HepG2 (cell line): ENCODE measurements around the gene ASIC2. TPM values are rescaled to one million over a fixed set of nuclear protein-coding genes. Genes with fewer than 3 reads are reported as not detected.

Experiments
- ATAC-seq: fragments of 200-7000 bp; cut with Tn5 transposase; 3 replicates; pipeline ENCODE4 v1.9.1; 2020; ENCODE audit warnings: mild to moderate bottlenecking, moderate library complexity
- BruUV-seq: library from RNA; stranded (reverse); fragments of 400-500 nt; replicated peaks from 2 replicates; lab custom pipeline; 2021; lab: Mats Ljungman, UMichigan
- CTCF ChIA-PET: fragments of 300-600 bp; formaldehyde crosslinking; extraction: SDS; loops from one replicate; lab custom pipeline; 2021; ENCODE audit warnings: low total read pairs, inconsistent platforms, low intra/inter-chr PET ratio; lab: Yijun Ruan, JAX
- POLR2A ChIA-PET: fragments of 350-600 bp; sonication (Branson Sonifier 250); formaldehyde crosslinking; loops from one replicate; lab custom pipeline; 2020; ENCODE audit warnings: antibody characterized with exemption, inconsistent platforms; lab: Yijun Ruan, JAX
- DNase-seq: peaks from one replicate; pipeline ENCODE4 v3.0.0-alpha.2; 2015; ENCODE audit warnings: low spot score
- FAIRE-seq: peaks from 3 replicates; lab custom pipeline; 2011; peaks lifted over from hg19 to GRCh38; lab: Jason Lieb, UNC
- H2AFZ ChIP-seq: one replicate; pipeline ENCODE4 v1.6.1; 2011; ENCODE audit warnings: low read length, inconsistent platforms
- H3K27ac ChIP-seq: fragments of 300-600 bp; 3 replicates; pipeline ENCODE4 v1.8.0; 2011; ENCODE audit warnings: mixed run types, mild to moderate bottlenecking, mixed read lengths, low read length, inconsistent platforms; ENCODE audit not compliant: insufficient read depth; ENCODE audit errors: extremely low read length
- H3K27me3 ChIP-seq, 2 experiments: fragments of 200-600 bp in 1 of 2; 2 replicates in 1 of 2; 3 replicates in 1 of 2; pipeline versions ENCODE4 v1.6.0 to v1.8.0; 2011; ENCODE audit warnings: low read length in 2 of 2, mild to moderate bottlenecking in 2 of 2, moderate library complexity in 2 of 2, inconsistent platforms in 1 of 2; ENCODE audit not compliant: insufficient read depth in 2 of 2, control insufficient read depth in 1 of 2
- H3K36me3 ChIP-seq, 2 experiments: fragments of 200-600 bp in 1 of 2; replicated peaks in 1 of 2; 2 replicates in 1 of 2; 3 replicates in 1 of 2; pipeline versions ENCODE4 v1.5.1 to v1.8.0; 2011; ENCODE audit warnings: low read length in 2 of 2, inconsistent platforms in 1 of 2; ENCODE audit not compliant: insufficient read depth in 2 of 2, control insufficient read depth in 1 of 2
- H3K4me1 ChIP-seq: 2 replicates; pipeline ENCODE4 v1.5.1; 2012; ENCODE audit warnings: low read length, inconsistent platforms; ENCODE audit not compliant: insufficient read depth
- H3K4me2 ChIP-seq: 2 replicates; pipeline ENCODE4 v1.6.0; 2011; ENCODE audit warnings: low read depth, low read length, inconsistent platforms
- H3K4me3 ChIP-seq, 3 experiments: fragments of 200-600 bp in 1 of 3; sonication (generic), shearing (Covaris generic) in 1 of 3; replicated peaks in 1 of 3; 2 replicates each; pipeline ENCODE4 v1.5.1; 2011 to 2016; ENCODE audit warnings: low read length in 3 of 3, inconsistent platforms in 2 of 3, low read depth in 2 of 3, mild to moderate bottlenecking in 2 of 3, control low read depth in 1 of 3, mixed read lengths in 1 of 3; ENCODE audit not compliant: insufficient read depth in 1 of 3
- H3K79me2 ChIP-seq: one replicate; pipeline ENCODE4 v1.6.1; 2011; ENCODE audit warnings: low read length, inconsistent platforms; ENCODE audit not compliant: insufficient read depth
- H3K9ac ChIP-seq: 2 replicates; pipeline ENCODE4 v1.6.0; 2011; ENCODE audit warnings: mild to moderate bottlenecking, low read depth, low read length, inconsistent platforms; ENCODE audit not compliant: insufficient read depth
- H3K9me3 ChIP-seq: 2 replicates; pipeline ENCODE4 v1.5.1; 2012; ENCODE audit warnings: mild to moderate bottlenecking, low read length
- H4K20me1 ChIP-seq: 2 replicates; pipeline ENCODE4 v1.6.0; 2011; ENCODE audit warnings: inconsistent platforms, mild to moderate bottlenecking, low read length, moderate library complexity; ENCODE audit not compliant: insufficient read depth
- DZIP1 ChIP-seq: sonication (generic); formaldehyde crosslinking; IDR thresholded peaks from 2 replicates; pipeline ENCODE4 v1.5.0; 2020; ENCODE audit warnings: mild to moderate bottlenecking, missing genetic modification reagents
- MIER3 ChIP-seq: IDR thresholded peaks from 2 replicates; pipeline ENCODE4 v1.6.1; 2016; ENCODE audit warnings: missing compliant biosample characterization, borderline replicate concordance
- NR1H2 ChIP-seq: sonication (generic); formaldehyde crosslinking; IDR thresholded peaks from 2 replicates; pipeline ENCODE4 v1.8.1; 2022; ENCODE audit warnings: low read depth, missing genetic modification reagents, borderline replicate concordance
- NR2F6 ChIP-seq, 2 experiments: IDR thresholded peaks; 2 replicates each; pipeline ENCODE4 v1.6.1; 2016; ENCODE audit warnings: antibody characterized with exemption in 1 of 2, mild to moderate bottlenecking in 1 of 2
- POGZ ChIP-seq: sonication (generic); formaldehyde crosslinking; IDR thresholded peaks from 2 replicates; pipeline ENCODE4 v1.4.0; 2020; ENCODE audit warnings: mild to moderate bottlenecking, missing genetic modification reagents
- ZNF234 ChIP-seq: sonication (generic); formaldehyde crosslinking; conservative IDR thresholded peaks from 2 replicates; pipeline ENCODE4 v1.5.1; 2020; ENCODE audit warnings: mild to moderate bottlenecking, missing genetic modification reagents
- ZNF652 ChIP-seq: IDR thresholded peaks from 2 replicates; pipeline ENCODE4 v1.6.1; 2016; ENCODE audit warnings: low read depth, borderline replicate concordance
- WGBS: methylation state at CpG from one replicate; pipeline ENCODE4 v1.1.6; 2017; ENCODE audit warnings: low lambda C conversion rate; 5-methylcytosine and 5-hydroxymethylcytosine counted together
- in situ Hi-C: cut with HindIII; loops from 2 replicates; pipeline ENCODE4 v1.10.0; 2017; ENCODE audit warnings: low pct_unique_long_range_greater_than_20kb; ENCODE audit not compliant: extremely low pct_ligation_motif_present
- intact Hi-C: fragments of 100-400 bp; cut with micrococcal nuclease; formaldehyde crosslinking; loops from one replicate; pipeline ENCODE4 v1.10.0; 2022; ENCODE audit not compliant: unreplicated experiment
- polyA plus RNA-seq, 8 experiments: library from polyadenylated mRNA; depleted of rRNA in 3 of 8; stranded (reverse) in 7 of 8; unstranded in 1 of 8; fragments of >200 nt; fragmentation: Illumina TruSeq in 4 of 8; extraction: Trizol in 4 of 8; gene quantifications; 2 replicates each; pipeline versions ENCODE4 v1.2.1 to v1.2.3, GENCODE V29; 2011 to 2016; ENCODE audit warnings: low read depth in 4 of 8, missing spikeins in 1 of 8, mixed read lengths in 1 of 8; ENCODE audit not compliant: insufficient read depth in 1 of 8
- total RNA-seq, 5 experiments: library from RNA; depleted of rRNA; stranded (reverse); fragments of >200 nt; fragmentation: Illumina TruSeq; extraction: Trizol; gene quantifications; 2 replicates each; pipeline ENCODE4 v1.2.3, GENCODE V29; 2016; ENCODE audit warnings: low read depth in 1 of 5
- TF ChIP-seq, protein P1 (sequence below): fragments of 450-650 bp; IDR thresholded peaks from 2 replicates; pipeline ENCODE4 v1.6.1; 2016
- TF ChIP-seq, protein P2 (sequence below): sonication (generic); formaldehyde crosslinking; IDR thresholded peaks from 2 replicates; pipeline ENCODE4 v1.4.0; 2020; ENCODE audit warnings: missing genetic modification reagents

ASIC2 gene
- total and polyA plus RNA-seq, 2 of the 13 experiments (the other 11 are each of a cell fraction or from before 2014, with no cell fraction given) = not detected

DNA sequence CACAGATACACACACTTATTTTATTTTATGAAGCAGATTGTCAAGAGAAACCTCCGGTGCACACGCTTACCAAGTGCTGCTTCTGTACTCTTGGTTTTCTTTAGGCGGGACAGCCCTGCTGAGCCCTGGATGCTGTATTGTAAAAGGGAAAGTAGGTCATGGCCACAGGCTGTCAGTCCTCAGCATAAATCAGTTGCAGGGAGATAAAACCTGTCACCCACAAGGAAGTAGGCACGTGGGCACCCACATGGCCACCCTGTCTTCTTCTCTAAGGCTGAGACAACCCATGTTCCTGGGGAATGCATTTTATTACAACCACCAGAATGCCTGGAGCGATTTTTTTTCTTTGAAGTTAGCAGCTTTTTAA lies 59.3 kb downstream of the ASIC2 start:
- BruUV-seq = no TSS peak
- H3K36me3 ChIP-seq = no peaks in the 10 kb centered on the region
- DNase-seq (no peak), FAIRE-seq (no peak), ATAC-seq (no peak)
- POLR2A ChIA-PET = no interaction called here
- peaks cover 2 to 5% of the 10 kb centered on the region in 2 experiments; a peak in 3 of 5 replicates for H3K27me3 ChIP-seq
- H3K4me2 ChIP-seq = no peak overlapping the region
- H3K4me1 ChIP-seq = no peaks in the 10 kb centered on the region
- no peak overlapping the region for H3K9ac ChIP-seq
- WGBS = 11% methylated on average over 5 of the region's 5 CpGs
- no peak overlapping the region for H2AFZ ChIP-seq
- no peak overlapping the region for H3K27ac ChIP-seq
- no peaks in the 10 kb centered on the region for H3K79me2 ChIP-seq
- CTCF ChIA-PET = no interaction called here
- intact Hi-C loops (no loop called here), in situ Hi-C loops (no loop called here)
- H3K4me3 ChIP-seq = no peak overlapping the region
- H4K20me1 ChIP-seq = no peaks in the 10 kb centered on the region
- H3K9me3 ChIP-seq = no peaks in the 10 kb centered on the region
- no peak for TF ChIP-seq POGZ (CRISPR knock-in tag)
- TF ChIP-seq, protein P1, sequence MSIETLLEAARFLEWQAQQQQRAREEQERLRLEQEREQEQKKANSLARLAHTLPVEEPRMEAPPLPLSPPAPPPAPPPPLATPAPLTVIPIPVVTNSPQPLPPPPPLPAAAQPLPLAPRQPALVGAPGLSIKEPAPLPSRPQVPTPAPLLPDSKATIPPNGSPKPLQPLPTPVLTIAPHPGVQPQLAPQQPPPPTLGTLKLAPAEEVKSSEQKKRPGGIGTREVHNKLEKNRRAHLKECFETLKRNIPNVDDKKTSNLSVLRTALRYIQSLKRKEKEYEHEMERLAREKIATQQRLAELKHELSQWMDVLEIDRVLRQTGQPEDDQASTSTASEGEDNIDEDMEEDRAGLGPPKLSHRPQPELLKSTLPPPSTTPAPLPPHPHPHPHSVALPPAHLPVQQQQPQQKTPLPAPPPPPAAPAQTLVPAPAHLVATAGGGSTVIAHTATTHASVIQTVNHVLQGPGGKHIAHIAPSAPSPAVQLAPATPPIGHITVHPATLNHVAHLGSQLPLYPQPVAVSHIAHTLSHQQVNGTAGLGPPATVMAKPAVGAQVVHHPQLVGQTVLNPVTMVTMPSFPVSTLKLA = peak; percentile 24; the same call in 1 of the 2 replicates
- TF ChIP-seq, all 625 proteins: peak for 1

GRCh38 chr17:33229499-33229898 lies 63.6 kb downstream of the ASIC2 start:
- H3K9me3 ChIP-seq = no peaks in the 10 kb centered on the region
- no peak overlapping the region for H2AFZ ChIP-seq
- no peak overlapping the region for H3K4me2 ChIP-seq
- H3K36me3 ChIP-seq = no peaks in the 10 kb centered on the region
- DNase-seq (no peak), FAIRE-seq (no peak), ATAC-seq (no peak)
- no peaks in the 10 kb centered on the region for H3K79me2 ChIP-seq
- no TSS peak for BruUV-seq
- no peaks in the 10 kb centered on the region for H4K20me1 ChIP-seq
- 27% methylated on average over 6 of the region's 7 CpGs for WGBS
- in situ Hi-C loops (no loop called here), intact Hi-C loops (no loop called here)
- no peak overlapping the region for H3K4me3 ChIP-seq
- no peak overlapping the region for H3K9ac ChIP-seq
- peaks cover 0 to 2% of the 10 kb centered on the region in 2 experiments; a peak in 1 of 5 replicates for H3K27me3 ChIP-seq
- no peaks in the 10 kb centered on the region for H3K4me1 ChIP-seq
- no peak overlapping the region for H3K27ac ChIP-seq
- ChIA-PET CTCF (no interaction called here), POLR2A (no interaction called here)
- no peak for TF ChIP-seq MIER3
- TF ChIP-seq, protein P2, sequence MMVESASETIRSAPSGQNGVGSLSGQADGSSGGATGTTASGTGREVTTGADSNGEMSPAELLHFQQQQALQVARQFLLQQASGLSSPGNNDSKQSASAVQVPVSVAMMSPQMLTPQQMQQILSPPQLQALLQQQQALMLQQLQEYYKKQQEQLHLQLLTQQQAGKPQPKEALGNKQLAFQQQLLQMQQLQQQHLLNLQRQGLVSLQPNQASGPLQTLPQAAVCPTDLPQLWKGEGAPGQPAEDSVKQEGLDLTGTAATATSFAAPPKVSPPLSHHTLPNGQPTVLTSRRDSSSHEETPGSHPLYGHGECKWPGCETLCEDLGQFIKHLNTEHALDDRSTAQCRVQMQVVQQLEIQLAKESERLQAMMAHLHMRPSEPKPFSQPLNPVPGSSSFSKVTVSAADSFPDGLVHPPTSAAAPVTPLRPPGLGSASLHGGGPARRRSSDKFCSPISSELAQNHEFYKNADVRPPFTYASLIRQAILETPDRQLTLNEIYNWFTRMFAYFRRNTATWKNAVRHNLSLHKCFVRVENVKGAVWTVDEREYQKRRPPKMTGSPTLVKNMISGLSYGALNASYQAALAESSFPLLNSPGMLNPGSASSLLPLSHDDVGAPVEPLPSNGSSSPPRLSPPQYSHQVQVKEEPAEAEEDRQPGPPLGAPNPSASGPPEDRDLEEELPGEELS (CRISPR knock-in tag) = no peak
- no peak for TF ChIP-seq NR1H2
- no peak for TF ChIP-seq DZIP1 (CRISPR knock-in tag)
- no peak for TF ChIP-seq NR2F6 (IDR thresholded peaks at IDR 0.05)
- no peak for TF ChIP-seq NR2F6 (CRISPR knock-in tag; IDR thresholded peaks at IDR 0.05)
- TF ChIP-seq ZNF652 (CRISPR knock-in tag) = no peak
- no peak for TF ChIP-seq ZNF234 (CRISPR knock-in tag)
